HG02571 (cell line): ENCODE data around the gene COASY.

Source experiments
- ATAC-seq: cut with Tn5 transposase; IDR thresholded peaks from one replicate; pipeline ENCODE4 v1.9.1; 2021; ENCODE audit warnings: mild to moderate bottlenecking, moderate library complexity; ENCODE audit not compliant: unreplicated experiment

COASY gene

GRCh38 chr17:42571435-42572225 lies 9.7 kb downstream of the COASY start:
- ATAC-seq = no peak

- ATAC-seq = no peak
These were observed 11.1 kb downstream of the COASY start for GRCh38 chr17:42573095-42573494.

- ATAC-seq = no peak
These were observed 12.5 kb downstream of the COASY start for GRCh38 chr17:42574463-42574862.

GRCh38 chr17:42577140-42577531 lies 15.2 kb downstream of the COASY start:
- ATAC-seq = no peak

- peak; percentile 63 for ATAC-seq
These were observed 15.8 kb downstream of the COASY start, which contains the start of gene PSMC3IP for GRCh38 chr17:42577532-42578281. Gene PSMC3IP (minus strand): TSS chr17:42577729. CDS start chr17:42577686, 43 bp downstream.

- ATAC-seq = peak; percentile 52
These were observed 16.4 kb downstream of the COASY start for GRCh38 chr17:42578282-42578869.

- ATAC-seq = no peak
These were observed 18.0 kb downstream of the COASY start for GRCh38 chr17:42579794-42580551.

GRCh38 chr17:42581744-42582270 lies 19.9 kb downstream of the COASY start:
- ATAC-seq = no peak

- ATAC-seq = no peak
These were observed 22.9 kb downstream of the COASY start for GRCh38 chr17:42584880-42585279.

GRCh38 chr17:42585353-42585752 lies 23.4 kb downstream of the COASY start:
- ATAC-seq = no peak

- ATAC-seq = no peak
These were observed 24.7 kb downstream of the COASY start for GRCh38 chr17:42586514-42587230.

GRCh38 chr17:42590886-42591285 lies 28.9 kb downstream of the COASY start:
- no peak for ATAC-seq

GRCh38 chr17:42591411-42591810 lies 29.5 kb downstream of the COASY start:
- ATAC-seq = no peak

GRCh38 chr17:42596386-42596785 lies 34.4 kb downstream of the COASY start:
- no peak for ATAC-seq

- no peak for ATAC-seq
These were observed 37.0 kb downstream of the COASY start for GRCh38 chr17:42598905-42599304.

- ATAC-seq = no peak
These were observed 41.4 kb downstream of the COASY start for GRCh38 chr17:42603318-42603717.

- no peak for ATAC-seq
These were observed 45.8 kb downstream of the COASY start for GRCh38 chr17:42607769-42608168.

GRCh38 chr17:42608305-42609181 lies 46.6 kb downstream of the COASY start:
- peak; percentile 19 for ATAC-seq

GRCh38 chr17:42609182-42609813 lies 47.4 kb downstream of the COASY start, which contains the start of the genes RETREG3 and TUBG1:
Gene RETREG3 (minus strand): TSS chr17:42609374. CDS start chr17:42609324, 50 bp downstream.
Gene TUBG1 (plus strand): TSS chr17:42609683. CDS start chr17:42609738, 55 bp downstream.
- peak; percentile 83 for ATAC-seq
